ENCODE measurements around the gene EEPD1. TPM values are rescaled to one million over a fixed set of nuclear protein-coding genes. Genes with fewer than 3 reads are reported as not detected.

The EEPD1 gene
- total RNA-seq, 2 donors from 2014 or later, result 21.9 to 30.1 TPM

GRCh38 chr7:36202398-36202797, 49.3 kb downstream of the EEPD1 start:
- H3K9me3 ChIP-seq, result no peaks in the 10 kb centered on the region
- no peak for DNase-seq (ENCODE audit: low spot score)
- H3K36me3 ChIP-seq, result no peaks in the 10 kb centered on the region
- no peaks in the 10 kb centered on the region for H3K4me1 ChIP-seq (replicated peaks)
- H3K27me3 ChIP-seq (replicated peaks; ENCODE audit: insufficient read depth), result no peaks in the 10 kb centered on the region
- WGBS, result 63% methylated on average over 9 of the region's 9 CpGs
- no peak overlapping the region for H3K4me3 ChIP-seq
- intact Hi-C loops (cut with DNase I), result no loop called here
- TF ChIP-seq POLR2AphosphoS5 (IDR thresholded peaks at IDR 0.05) (no peak), CTCF (IDR thresholded peaks at IDR 0.05) (no peak), POLR2A (IDR thresholded peaks at IDR 0.05) (no peak)
- no peak overlapping the region for H3K27ac ChIP-seq

GRCh38 chr7:36203071-36203790, 50.2 kb downstream of the EEPD1 start:
- no peak for DNase-seq (ENCODE audit: low spot score)
- no peaks in the 10 kb centered on the region for H3K9me3 ChIP-seq
- H3K4me3 ChIP-seq, result no peak overlapping the region
- no peak overlapping the region for H3K27ac ChIP-seq
- H3K27me3 ChIP-seq (replicated peaks; ENCODE audit: insufficient read depth), result no peaks in the 10 kb centered on the region
- WGBS, result 45% methylated on average over 8 of the region's 8 CpGs
- TF ChIP-seq POLR2A (IDR thresholded peaks at IDR 0.05), result no peak
- TF ChIP-seq POLR2AphosphoS5 (IDR thresholded peaks at IDR 0.05), result no peak
- TF ChIP-seq CTCF (IDR thresholded peaks at IDR 0.05), result no peak
- H3K36me3 ChIP-seq, result no peaks in the 10 kb centered on the region
- peaks cover 4% of the 10 kb centered on the region for H3K4me1 ChIP-seq (replicated peaks)
- intact Hi-C loops (cut with DNase I), result no loop called here

- intact Hi-C loops (cut with DNase I), result no loop called here
- DNase-seq (ENCODE audit: low spot score), result no peak
- no peak overlapping the region for H3K27ac ChIP-seq
- 92% methylated on average over 5 of the region's 5 CpGs for WGBS
- H3K4me3 ChIP-seq, result no peak overlapping the region
- H3K9me3 ChIP-seq, result no peaks in the 10 kb centered on the region
- no peaks in the 10 kb centered on the region for H3K36me3 ChIP-seq
- TF ChIP-seq CTCF (IDR thresholded peaks at IDR 0.05), result no peak
- no peak for TF ChIP-seq POLR2A (IDR thresholded peaks at IDR 0.05)
- no peak for TF ChIP-seq POLR2AphosphoS5 (IDR thresholded peaks at IDR 0.05)
- peaks cover 7% of the 10 kb centered on the region for H3K4me1 ChIP-seq (replicated peaks)
- no peaks in the 10 kb centered on the region for H3K27me3 ChIP-seq (replicated peaks; ENCODE audit: insufficient read depth)
These were observed 51.1 kb downstream of the EEPD1 start for GRCh38 chr7:36204044-36204663.

- H3K27ac ChIP-seq, result no peak overlapping the region
- 74% methylated on average over 6 of the region's 6 CpGs for WGBS
These were observed 52.0 kb downstream of the EEPD1 start for GRCh38 chr7:36204929-36205635.

More at GRCh38 chr7:36204929-36205635, 52.0 kb downstream of the EEPD1 start:
- peaks cover 7% of the 10 kb centered on the region for H3K4me1 ChIP-seq (replicated peaks)
- TF ChIP-seq CTCF (IDR thresholded peaks at IDR 0.05), result no peak
- no peaks in the 10 kb centered on the region for H3K9me3 ChIP-seq
- H3K27me3 ChIP-seq (replicated peaks; ENCODE audit: insufficient read depth), result no peaks in the 10 kb centered on the region
- no peaks in the 10 kb centered on the region for H3K36me3 ChIP-seq
- no peak overlapping the region for H3K4me3 ChIP-seq
- intact Hi-C loops (cut with DNase I), result loop anchor here (5.0 kb wide), 2 partner anchors 53 to 72 kb away; partner anchors contain the start of gene EEPD1
- no peak for DNase-seq (ENCODE audit: low spot score)
